Measurements from ENCODE around the gene SMIM22. TPM values are rescaled to one million over a fixed set of nuclear protein-coding genes. Genes with fewer than 3 reads are reported as not detected.

The SMIM22 gene
- total RNA-seq, 1 experiment from 2014 or later: not detected

DNA sequence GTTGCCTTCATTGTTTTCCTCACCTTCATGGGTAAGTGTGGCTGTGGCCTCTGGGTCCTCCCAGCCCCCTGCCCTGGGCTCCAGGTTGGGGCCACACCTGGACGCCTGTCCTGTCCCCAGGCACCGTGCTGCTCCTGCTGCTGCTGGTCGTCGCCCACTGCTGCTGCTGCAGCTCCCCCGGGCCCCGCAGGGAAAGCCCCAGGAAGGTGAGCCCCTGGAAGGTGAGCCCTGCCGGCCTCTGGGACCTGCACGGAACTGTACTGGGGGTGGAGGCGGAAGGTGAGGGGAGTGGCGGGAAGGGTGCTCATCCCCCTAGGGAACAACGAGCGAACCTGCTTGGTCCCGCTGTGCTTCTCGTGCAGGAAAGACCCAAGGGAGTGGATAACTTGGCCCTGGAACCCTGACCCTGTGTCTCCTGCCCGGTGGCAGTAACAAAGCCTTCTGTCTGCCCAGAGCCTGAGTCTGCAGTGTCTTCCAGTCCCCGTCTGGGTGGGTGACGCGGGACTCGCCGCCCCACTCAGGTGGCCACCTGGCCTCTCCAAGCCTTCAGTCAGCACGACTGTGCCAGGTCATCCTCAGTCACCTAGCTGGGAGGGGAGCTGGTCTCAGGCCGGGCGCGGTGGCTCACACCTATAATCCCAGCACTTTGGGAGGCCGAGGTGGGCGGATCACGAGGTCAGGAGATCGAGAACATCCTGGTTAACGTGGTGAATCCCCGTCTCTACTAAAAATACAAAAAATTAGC is 831 bp downstream of the SMIM22 start:
- DNase-seq (ENCODE audit: low read depth): no peak

GRCh38 chr16:4796982-4797804 is 2.0 kb downstream of the SMIM22 start:
- no peak for DNase-seq (ENCODE audit: low read depth)

GRCh38 chr16:4797805-4798252 is 2.7 kb downstream of the SMIM22 start:
- DNase-seq (ENCODE audit: low read depth): no peak

DNA sequence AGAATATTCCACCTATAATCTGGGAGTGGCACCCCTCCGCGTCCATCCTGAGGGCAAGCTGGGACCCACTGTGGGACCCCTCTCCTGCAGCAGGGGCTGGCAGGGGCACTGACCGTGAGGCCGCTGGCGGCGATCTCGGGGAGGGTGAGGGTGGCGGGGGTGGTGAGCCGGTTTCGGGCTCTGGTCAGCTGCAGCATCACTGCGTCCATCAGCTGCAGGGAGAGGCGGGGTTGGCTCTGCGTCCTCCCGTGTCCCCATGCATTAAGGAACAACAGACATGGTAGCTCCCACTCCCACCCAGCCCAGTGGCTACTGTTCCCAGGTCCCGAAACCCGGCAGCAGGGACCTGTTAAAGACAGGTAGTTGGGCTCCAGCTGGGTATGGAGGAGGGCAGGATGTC is 3.3 kb downstream of the SMIM22 start:
- no peak for DNase-seq (ENCODE audit: low read depth)

DNA sequence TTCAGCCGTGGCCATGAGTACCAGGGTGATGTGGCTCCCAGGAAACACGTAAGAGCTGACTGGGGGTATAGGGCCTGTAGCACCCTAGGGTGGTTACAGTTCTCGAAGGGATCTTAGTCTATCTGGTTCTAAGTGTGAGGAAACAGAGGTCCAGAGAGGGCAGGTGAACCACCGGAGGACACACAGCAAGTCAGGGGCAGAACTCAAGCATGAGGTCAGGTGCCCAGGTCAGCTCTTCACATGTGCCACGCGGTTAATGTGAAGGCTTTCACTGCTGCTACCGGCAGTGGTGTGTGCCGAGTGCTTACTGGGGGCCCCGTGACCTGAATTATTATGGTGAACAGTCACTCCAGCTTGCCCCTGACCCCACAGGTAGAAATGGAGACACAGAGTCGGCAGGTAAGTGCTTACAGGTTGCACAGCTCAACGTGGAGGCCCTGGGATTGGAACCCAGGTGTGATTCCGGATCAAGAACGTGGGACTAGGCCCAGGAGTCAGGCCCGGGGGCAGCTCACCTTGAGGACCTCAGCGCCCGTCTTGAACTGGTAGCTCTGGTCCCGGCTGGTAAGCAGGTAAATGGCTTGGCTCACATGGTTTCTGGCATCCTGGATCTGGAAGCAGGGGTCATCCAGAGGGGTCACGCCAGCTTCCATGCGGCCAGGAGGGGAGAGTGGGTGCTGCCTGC is 4.1 kb downstream of the SMIM22 start:
- no peak for DNase-seq (ENCODE audit: low read depth)

DNA sequence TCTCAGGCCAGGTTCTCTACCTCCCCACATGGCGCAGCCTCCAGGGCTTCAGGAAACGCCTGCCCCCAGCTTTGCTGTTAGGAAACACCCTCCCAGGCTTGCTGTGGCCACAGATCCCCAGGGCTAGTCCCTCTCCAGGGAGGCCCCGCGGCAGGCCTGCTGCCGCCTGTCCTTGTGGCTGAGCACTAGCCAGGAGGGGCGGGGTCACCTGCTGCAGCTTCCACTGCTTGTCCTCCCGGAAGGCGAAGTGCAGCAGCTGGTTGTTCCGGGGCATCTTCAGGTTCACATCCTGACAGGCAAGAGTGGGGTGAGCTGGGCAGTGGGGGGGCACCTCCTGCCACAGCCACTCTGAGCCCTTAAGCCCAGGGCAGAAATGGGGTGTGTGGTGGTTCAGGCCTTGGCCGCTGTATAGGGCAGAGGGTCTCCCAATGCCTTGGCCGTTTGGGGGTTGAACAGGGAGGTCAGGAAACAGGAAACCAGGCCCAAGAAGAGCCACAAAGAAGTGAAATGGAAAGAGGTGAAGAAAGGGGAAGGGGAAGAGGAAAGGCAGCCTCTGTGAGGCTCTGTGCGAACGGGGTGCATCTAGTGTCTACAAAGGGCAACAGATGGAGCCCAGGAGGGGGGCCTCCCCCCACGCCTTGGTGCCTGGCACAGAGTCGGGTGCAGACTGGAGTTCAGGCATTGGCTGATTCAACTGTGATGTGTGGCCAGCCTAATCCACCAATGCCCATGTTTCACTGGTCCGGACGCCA is 5.3 kb downstream of the SMIM22 start:
- no peak for DNase-seq (ENCODE audit: low read depth)

DNA sequence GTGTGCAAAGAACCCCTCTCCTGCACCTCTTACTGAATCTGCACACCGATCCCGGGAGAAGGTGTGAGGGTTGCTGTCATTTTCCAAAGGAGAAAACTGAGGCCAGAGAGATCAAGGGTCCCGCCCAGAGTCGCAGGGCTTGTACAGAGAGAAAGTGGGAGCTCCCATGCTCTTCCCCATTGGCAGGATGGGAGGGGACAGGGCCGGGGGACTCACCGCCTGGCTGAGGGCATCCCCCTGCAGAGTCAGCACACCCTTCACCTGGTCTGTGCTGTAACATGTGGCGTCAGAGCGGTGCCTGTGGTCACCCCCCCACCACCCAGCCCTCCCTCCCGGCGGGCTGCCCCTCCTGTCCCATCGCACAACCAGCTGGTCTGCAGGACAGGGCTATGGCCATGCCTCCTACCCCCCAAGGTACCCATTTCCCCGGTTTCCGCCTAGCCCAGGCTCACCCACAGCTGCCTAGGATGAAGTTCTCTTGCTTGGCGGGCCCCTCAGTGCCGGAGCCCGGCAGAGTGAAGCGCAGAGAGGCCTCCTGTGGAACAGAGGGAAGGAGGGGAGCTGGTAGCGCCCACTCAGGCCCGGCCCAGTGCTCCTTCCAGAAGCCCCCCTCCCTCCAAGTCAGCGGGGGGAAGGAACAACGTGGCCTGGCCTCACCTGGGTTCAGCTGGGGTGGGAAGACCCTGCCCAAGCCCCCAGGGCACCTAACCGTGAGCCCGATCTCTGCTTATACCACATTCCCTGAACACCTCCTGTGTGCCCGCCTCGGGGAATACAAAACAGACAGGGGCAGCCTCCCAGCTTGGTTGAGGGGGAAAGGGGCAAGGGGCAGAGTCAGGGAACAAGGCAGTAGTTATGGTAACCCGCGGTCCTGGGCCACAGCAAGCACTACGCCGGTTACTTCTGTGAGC is 6.1 kb downstream of the SMIM22 start:
- no peak for DNase-seq (ENCODE audit: low read depth)

- peak; percentile 52 for DNase-seq (ENCODE audit: low read depth)
Observed at GRCh38 chr16:4801962-4802658, 6.9 kb downstream of the SMIM22 start, which contains the start of gene ROGDI. Gene ROGDI (minus strand): TSS chr16:4802633. CDS start chr16:4802571, 62 bp downstream.

GRCh38 chr16:4802659-4803287 is 7.6 kb downstream of the SMIM22 start:
- peak; percentile 91 for DNase-seq (ENCODE audit: low read depth)

- no peak for DNase-seq (ENCODE audit: low read depth)
Observed at GRCh38 chr16:4803401-4803844, 8.3 kb downstream of the SMIM22 start.

- DNase-seq (ENCODE audit: low read depth): no peak
Observed at GRCh38 chr16:4803898-4804762, 9.0 kb downstream of the SMIM22 start.

DNA sequence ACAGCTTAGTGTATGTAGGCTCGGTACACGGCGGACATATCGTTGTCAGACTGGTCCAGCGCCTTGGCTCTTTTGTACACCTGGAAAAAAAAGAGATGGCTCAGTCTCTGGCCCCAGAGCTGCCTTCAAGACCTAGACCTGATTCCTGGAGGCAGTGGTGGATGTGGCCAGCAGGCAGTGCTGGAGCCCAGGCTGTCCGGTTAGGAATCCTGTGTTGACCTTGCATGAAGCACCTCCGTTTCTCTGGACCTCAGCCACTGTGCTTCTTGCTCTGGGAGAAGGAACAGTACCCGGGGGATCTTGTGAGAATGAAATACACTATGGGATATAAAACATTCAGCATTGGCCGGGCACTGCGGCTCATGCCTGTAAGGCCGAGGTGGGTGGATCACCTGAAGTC is 10.1 kb downstream of the SMIM22 start:
- no peak for DNase-seq (ENCODE audit: low read depth)

- DNase-seq (ENCODE audit: low read depth): no peak
Observed at GRCh38 chr16:4806280-4806679, 11.1 kb downstream of the SMIM22 start.

- no peak for DNase-seq (ENCODE audit: low read depth)
Observed at GRCh38 chr16:4811242-4811641, 16.1 kb downstream of the SMIM22 start.

DNA sequence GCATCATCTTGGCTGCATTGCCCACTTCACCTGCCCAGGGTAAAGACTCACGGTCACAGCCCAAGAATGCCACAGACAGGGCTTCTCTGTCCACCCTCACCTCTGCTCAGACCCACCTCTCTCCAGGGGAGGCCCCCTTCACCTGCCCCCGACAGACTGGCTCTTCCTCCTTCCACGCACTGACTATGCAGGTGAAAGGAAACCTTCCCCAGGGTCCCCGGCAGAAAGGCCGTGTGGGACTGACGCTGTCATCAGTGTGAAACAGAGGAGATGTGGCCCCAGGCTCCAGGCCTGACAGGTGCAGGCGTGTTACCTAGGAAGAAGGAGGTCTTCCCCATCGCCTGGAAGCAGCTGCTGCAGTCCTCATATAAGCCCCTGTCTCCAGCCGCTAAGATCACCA is 16.6 kb downstream of the SMIM22 start:
- no peak for DNase-seq (ENCODE audit: low read depth)

DNA sequence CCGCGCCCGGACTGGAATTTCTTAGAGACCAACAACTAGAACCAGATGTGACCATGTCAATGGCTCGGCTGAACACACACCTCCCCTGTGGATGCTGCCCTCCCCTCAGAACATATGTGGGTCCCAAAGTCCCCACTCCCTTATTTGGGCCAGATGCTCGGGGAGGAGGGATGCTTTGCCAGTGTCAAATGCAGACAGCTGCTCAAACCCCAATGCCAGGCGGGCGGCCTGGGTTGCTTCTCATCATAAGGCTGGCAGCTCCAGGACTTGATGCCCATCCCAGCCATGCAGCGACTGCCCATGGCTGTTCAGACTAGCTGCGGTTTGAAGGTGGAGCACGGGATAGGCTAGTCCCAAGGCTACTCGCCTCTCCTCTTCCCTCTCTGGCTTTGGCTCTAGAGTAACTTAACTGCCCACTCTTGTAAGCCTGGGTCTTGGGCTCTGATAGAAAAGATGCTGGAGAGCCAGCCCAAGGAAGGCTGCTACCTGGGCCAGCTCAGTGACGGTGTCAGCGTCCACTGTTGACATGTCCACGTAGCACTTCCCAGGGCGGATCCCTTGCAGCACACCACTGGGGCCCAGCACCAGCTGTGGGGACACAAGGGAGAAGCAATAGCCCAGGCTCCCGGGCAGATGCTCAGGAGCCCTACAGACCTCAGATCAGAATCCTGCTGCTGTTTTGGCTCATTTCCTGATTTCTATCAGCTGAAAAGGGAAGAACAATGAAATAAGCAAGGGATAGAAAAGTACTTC is 18.3 kb downstream of the SMIM22 start:
- DNase-seq (ENCODE audit: low read depth): no peak

DNA sequence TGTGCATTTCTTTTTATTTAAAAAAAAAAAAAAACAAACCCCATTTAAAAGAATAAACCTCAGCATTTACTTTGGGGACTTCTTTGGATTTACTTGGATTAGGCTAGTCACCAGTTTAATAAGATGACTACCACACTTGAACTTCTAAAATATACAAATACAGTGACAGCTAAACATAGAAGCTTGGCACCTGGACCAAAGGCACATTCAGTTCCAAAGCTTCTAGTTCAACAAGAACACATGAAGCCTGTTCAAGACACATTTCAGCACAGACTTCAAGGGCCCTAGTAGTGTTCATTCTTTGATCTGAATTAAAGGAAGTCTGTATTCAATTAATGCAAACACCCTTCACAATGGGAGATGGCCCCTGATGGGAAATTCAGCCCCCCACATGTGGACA is 18.9 kb downstream of the SMIM22 start:
- no peak for DNase-seq (ENCODE audit: low read depth)

All from RPMI7951 (cell line).